Dendritic cell treated with granulocyte-macrophage colony-stimulating factor and Interleukin-4, amounts not matched to agents 40 ng/mL and 50 ng/mL, for 4 days (primary cell): ENCODE data around the gene NXPE2.

Experiments
- H3K27ac Mint-ChIP-seq: one replicate; pipeline ENCODE4 v1.8.0; 2022; ENCODE audit warnings: mild to moderate bottlenecking, mixed read lengths
- H3K27me3 Mint-ChIP-seq: one replicate; pipeline ENCODE4 v1.8.0; 2022; ENCODE audit warnings: mild to moderate bottlenecking, mixed read lengths
- H3K36me3 Mint-ChIP-seq: one replicate; pipeline ENCODE4 v1.8.0; 2022; ENCODE audit warnings: low read depth, mixed read lengths
- H3K4me1 Mint-ChIP-seq: one replicate; pipeline ENCODE4 v1.8.0; 2022; ENCODE audit warnings: low read depth, mixed read lengths
- H3K4me3 Mint-ChIP-seq: one replicate; pipeline ENCODE4 v1.8.0; 2022; ENCODE audit warnings: mild to moderate bottlenecking, moderate library complexity, mixed read lengths
- H3K9me3 Mint-ChIP-seq: one replicate; pipeline ENCODE4 v1.8.0; 2022; ENCODE audit warnings: mixed read lengths
- intact Hi-C: fragments of 100-400 bp; cut with micrococcal nuclease; formaldehyde crosslinking; loops from one replicate; pipeline ENCODE4 v1.15.0; 2022

NXPE2 gene

GRCh38 chr11:114705280-114706024, 27.1 kb downstream of the NXPE2 start:
- no peaks in the 10 kb centered on the region for H3K36me3 Mint-ChIP-seq
- no peak overlapping the region for H3K27ac Mint-ChIP-seq
- H3K9me3 Mint-ChIP-seq, result peaks cover 20% of the 10 kb centered on the region
- intact Hi-C loops, result no loop called here
- H3K4me1 Mint-ChIP-seq, result no peaks in the 10 kb centered on the region
- no peaks in the 10 kb centered on the region for H3K27me3 Mint-ChIP-seq
- H3K4me3 Mint-ChIP-seq, result no peak overlapping the region

GRCh38 chr11:114709960-114710359, 31.6 kb downstream of the NXPE2 start:
- Mint-ChIP-seq H3K27me3 (no peaks in the 10 kb centered on the region), H3K9me3 (peaks cover 29% of the 10 kb centered on the region)

GRCh38 chr11:114713756-114714155, 35.4 kb downstream of the NXPE2 start:
- intact Hi-C loops, result no loop called here
- Mint-ChIP-seq H3K9me3 (peaks cover 25% of the 10 kb centered on the region), H3K4me1 (no peaks in the 10 kb centered on the region), H3K27ac (no peak overlapping the region), H3K4me3 (no peak overlapping the region), H3K27me3 (no peaks in the 10 kb centered on the region), H3K36me3 (no peaks in the 10 kb centered on the region)

More at GRCh38 chr11:114709960-114710359, 31.6 kb downstream of the NXPE2 start:
- no peak overlapping the region for H3K27ac Mint-ChIP-seq
- H3K4me1 Mint-ChIP-seq, result no peaks in the 10 kb centered on the region
- no peak overlapping the region for H3K4me3 Mint-ChIP-seq
- no peaks in the 10 kb centered on the region for H3K36me3 Mint-ChIP-seq
- intact Hi-C loops, result no loop called here

GRCh38 chr11:114719562-114719961, 41.2 kb downstream of the NXPE2 start:
- intact Hi-C loops, result no loop called here

GRCh38 chr11:114724916-114725524, 46.7 kb downstream of the NXPE2 start:
- intact Hi-C loops, result no loop called here
- H3K4me3 Mint-ChIP-seq, result no peak overlapping the region
- no peaks in the 10 kb centered on the region for H3K9me3 Mint-ChIP-seq
- no peak overlapping the region for H3K27ac Mint-ChIP-seq
- no peaks in the 10 kb centered on the region for H3K27me3 Mint-ChIP-seq
- H3K36me3 Mint-ChIP-seq, result no peaks in the 10 kb centered on the region
- H3K4me1 Mint-ChIP-seq, result no peaks in the 10 kb centered on the region

More at GRCh38 chr11:114719562-114719961, 41.2 kb downstream of the NXPE2 start:
- Mint-ChIP-seq H3K27me3 (no peaks in the 10 kb centered on the region), H3K9me3 (no peaks in the 10 kb centered on the region), H3K4me1 (no peaks in the 10 kb centered on the region), H3K27ac (no peak overlapping the region), H3K4me3 (no peak overlapping the region), H3K36me3 (no peaks in the 10 kb centered on the region)

- no peak overlapping the region for H3K4me3 Mint-ChIP-seq
- H3K36me3 Mint-ChIP-seq, result no peaks in the 10 kb centered on the region
- intact Hi-C loops, result no loop called here
- H3K27ac Mint-ChIP-seq, result no peak overlapping the region
- no peaks in the 10 kb centered on the region for H3K4me1 Mint-ChIP-seq
- H3K9me3 Mint-ChIP-seq, result no peaks in the 10 kb centered on the region
- H3K27me3 Mint-ChIP-seq, result no peaks in the 10 kb centered on the region
These were observed 47.3 kb downstream of the NXPE2 start for GRCh38 chr11:114725623-114726022.

GRCh38 chr11:114736806-114737205, 58.5 kb downstream of the NXPE2 start:
- intact Hi-C loops, result no loop called here
- no peak overlapping the region for H3K27ac Mint-ChIP-seq
- H3K27me3 Mint-ChIP-seq, result no peaks in the 10 kb centered on the region

GRCh38 chr11:114738954-114739353, 60.6 kb downstream of the NXPE2 start:
- no peaks in the 10 kb centered on the region for H3K9me3 Mint-ChIP-seq
- no peaks in the 10 kb centered on the region for H3K36me3 Mint-ChIP-seq
- intact Hi-C loops, result no loop called here
- no peaks in the 10 kb centered on the region for H3K4me1 Mint-ChIP-seq
- H3K4me3 Mint-ChIP-seq, result no peak overlapping the region
- no peak overlapping the region for H3K27ac Mint-ChIP-seq
- no peaks in the 10 kb centered on the region for H3K27me3 Mint-ChIP-seq

More at GRCh38 chr11:114736806-114737205, 58.5 kb downstream of the NXPE2 start:
- no peaks in the 10 kb centered on the region for H3K36me3 Mint-ChIP-seq
- H3K4me1 Mint-ChIP-seq, result no peaks in the 10 kb centered on the region
- no peak overlapping the region for H3K4me3 Mint-ChIP-seq
- no peaks in the 10 kb centered on the region for H3K9me3 Mint-ChIP-seq

- no peak overlapping the region for H3K27ac Mint-ChIP-seq
- H3K36me3 Mint-ChIP-seq, result no peaks in the 10 kb centered on the region
- no peak overlapping the region for H3K4me3 Mint-ChIP-seq
- intact Hi-C loops, result no loop called here
- H3K4me1 Mint-ChIP-seq, result no peaks in the 10 kb centered on the region
- H3K9me3 Mint-ChIP-seq, result no peaks in the 10 kb centered on the region
- no peaks in the 10 kb centered on the region for H3K27me3 Mint-ChIP-seq
These were observed 66.9 kb downstream of the NXPE2 start for GRCh38 chr11:114745150-114745671.

GRCh38 chr11:114746013-114746412, 67.7 kb downstream of the NXPE2 start:
- no peak overlapping the region for H3K4me3 Mint-ChIP-seq
- no peaks in the 10 kb centered on the region for H3K27me3 Mint-ChIP-seq
- no peaks in the 10 kb centered on the region for H3K36me3 Mint-ChIP-seq
- intact Hi-C loops, result no loop called here
- no peaks in the 10 kb centered on the region for H3K9me3 Mint-ChIP-seq
- H3K4me1 Mint-ChIP-seq, result no peaks in the 10 kb centered on the region
- H3K27ac Mint-ChIP-seq, result no peak overlapping the region
